Activated CD8-positive, alpha-beta T cell treated with anti-CD3 and anti-CD28 coated beads for 36 hours (primary cell): ENCODE data around the gene POLG2. TPM values are rescaled to one million over a fixed set of nuclear protein-coding genes. Genes with fewer than 3 reads are reported as not detected.
A peak's percentile ranks its signal among the peaks of the same experiment; 100 is the strongest.

Source experiments
- ATAC-seq: fragments of 200-7000 bp; cut with Tn5 transposase; one replicate; pipeline ENCODE4 v1.10.0; 2021; ENCODE audit warnings: mild to moderate bottlenecking, moderate library complexity
- CTCF ChIA-PET: fragments of 350-600 bp; sonication (Branson Sonifier 250); formaldehyde crosslinking; loops from one replicate; lab custom pipeline; 2021; ENCODE audit warnings: antibody characterized with exemption; lab: Charles Lee
- POLR2A ChIA-PET: fragments of 350-600 bp; sonication (Branson Sonifier 250); formaldehyde crosslinking; loops from one replicate; lab custom pipeline; 2021; ENCODE audit warnings: antibody characterized with exemption; lab: Charles Lee
- DNase-seq: peaks from one replicate; pipeline ENCODE4 v3.0.0-alpha.2; 2020
- H3K27ac Mint-ChIP-seq: one replicate; pipeline ENCODE4 v1.8.0; 2021; ENCODE audit warnings: mild to moderate bottlenecking, mixed read lengths
- H3K27me3 Mint-ChIP-seq: one replicate; pipeline ENCODE4 v1.8.0; 2021; ENCODE audit warnings: mixed read lengths
- H3K36me3 Mint-ChIP-seq: one replicate; pipeline ENCODE4 v1.8.0; 2021; ENCODE audit warnings: low read depth, mixed read lengths
- H3K4me1 Mint-ChIP-seq: one replicate; pipeline ENCODE4 v1.8.0; 2021; ENCODE audit warnings: low read depth, mixed read lengths
- H3K4me3 Mint-ChIP-seq: one replicate; pipeline ENCODE4 v1.8.0; 2021; ENCODE audit warnings: mild to moderate bottlenecking, moderate library complexity, mixed read lengths
- H3K9me3 Mint-ChIP-seq: one replicate; pipeline ENCODE4 v1.8.0; 2021; ENCODE audit warnings: mixed read lengths
- CTCF ChIP-seq: fragments of 200-600 bp; IDR thresholded peaks from one replicate; pipeline ENCODE4 v1.8.0; 2022; ENCODE audit warnings: antibody characterized with exemption, mild to moderate bottlenecking
- intact Hi-C: fragments of 100-400 bp; cut with micrococcal nuclease; formaldehyde crosslinking; loops from one replicate; pipeline ENCODE4 v1.10.0; 2022
- total RNA-seq, 2 experiments: library from RNA; stranded (reverse); gene quantifications; one replicate each; pipeline ENCODE4 v1.2.3, GENCODE V29; 2021

The POLG2 gene
- total RNA-seq, 2 experiments from 2014 or later = 37.3 to 41.1 TPM

- Mint-ChIP-seq H3K27me3 (no peaks in the 10 kb centered on the region), H3K36me3 (peaks cover 84% of the 10 kb centered on the region), H3K27ac (peak overlapping the region; percentile 75), H3K9me3 (no peaks in the 10 kb centered on the region), H3K4me1 (peaks cover 70% of the 10 kb centered on the region), H3K4me3 (peak overlapping the region; percentile 91)
- intact Hi-C loops = no loop called here
- no peak for ATAC-seq
- DNase-seq = no peak
- TF ChIP-seq CTCF = no peak
- CTCF ChIA-PET = interaction anchor here (1.2 to 3.6 kb wide), 4 partner anchors 11 to 84 kb away, joined by 4 to 29 read pairs (median 4); no protein-coding TSS in a partner anchor
- POLR2A ChIA-PET = interaction anchor here (0.6 to 1.5 kb wide), 6 partner anchors 10 to 111 kb away, joined by 3 to 6 read pairs (median 4); no protein-coding TSS in a partner anchor
Observed at GRCh38 chr17:64502809-64503208, 6.0 kb upstream of the POLG2 start.

- TF ChIP-seq CTCF = no peak
- intact Hi-C loops = no loop called here
- H3K27me3 Mint-ChIP-seq = no peaks in the 10 kb centered on the region
- peak overlapping the region; percentile 0 for H3K4me3 Mint-ChIP-seq
- H3K4me1 Mint-ChIP-seq = peaks cover 69% of the 10 kb centered on the region
- H3K9me3 Mint-ChIP-seq = no peaks in the 10 kb centered on the region
- ATAC-seq (no peak), DNase-seq (no peak)
- peak overlapping the region; percentile 75 for H3K27ac Mint-ChIP-seq
- CTCF ChIA-PET = interaction anchor here (1.3 to 3.6 kb wide), 3 partner anchors 10 to 83 kb away, joined by 4 to 29 read pairs (median 4); no protein-coding TSS in a partner anchor
- POLR2A ChIA-PET = interaction anchor here (0.6 to 1.5 kb wide), 8 partner anchors 8 to 487 kb away, joined by 3 to 6 read pairs (median 4); no protein-coding TSS in a partner anchor
- H3K36me3 Mint-ChIP-seq = peaks cover 88% of the 10 kb centered on the region
Observed at GRCh38 chr17:64502021-64502420, 5.2 kb upstream of the POLG2 start.

GRCh38 chr17:64500862-64501765 is 4.3 kb upstream of the POLG2 start:
- DNase-seq = no peak
- no peak for TF ChIP-seq CTCF
- peak overlapping the region; percentile 11 for H3K4me3 Mint-ChIP-seq
- intact Hi-C loops = no loop called here
- ChIA-PET POLR2A (interaction anchor here (0.9 to 4.4 kb wide), 6 partner anchors 9 to 161 kb away, joined by 3 to 24 read pairs (median 4); partner anchors contain the start of gene SMURF2), CTCF (interaction anchor here (1.1 to 7.0 kb wide), 6 partner anchors 9 to 148 kb away, joined by 3 to 56 read pairs (median 4); no protein-coding TSS in a partner anchor)
- no peak for ATAC-seq
- peaks cover 69% of the 10 kb centered on the region for H3K4me1 Mint-ChIP-seq
- no peaks in the 10 kb centered on the region for H3K27me3 Mint-ChIP-seq
- peaks cover 94% of the 10 kb centered on the region for H3K36me3 Mint-ChIP-seq
- H3K9me3 Mint-ChIP-seq = no peaks in the 10 kb centered on the region
- H3K27ac Mint-ChIP-seq = peak overlapping the region; percentile 75

GRCh38 chr17:64500487-64500859 is 3.6 kb upstream of the POLG2 start:
- Mint-ChIP-seq H3K4me1 (peaks cover 71% of the 10 kb centered on the region), H3K27ac (peak overlapping the region; percentile 75), H3K9me3 (no peaks in the 10 kb centered on the region), H3K27me3 (no peaks in the 10 kb centered on the region), H3K4me3 (peak overlapping the region; percentile 2), H3K36me3 (peaks cover 93% of the 10 kb centered on the region)
- no peak for ATAC-seq
- intact Hi-C loops = no loop called here
- POLR2A ChIA-PET = interaction anchor here (0.6 to 4.4 kb wide), 4 partner anchors 10 to 162 kb away, joined by 3 to 24 read pairs (median 4); partner anchors contain the start of gene SMURF2
- no peak for DNase-seq
- no peak for TF ChIP-seq CTCF
- CTCF ChIA-PET = interaction anchor here (1.1 to 7.0 kb wide), 3 partner anchors 10 to 149 kb away, joined by 3 to 56 read pairs (median 5); no protein-coding TSS in a partner anchor
